SH-SY5Y (cell line): ENCODE data around the gene RNF166.

Experiments
- GATA2 ChIP-seq: IDR thresholded peaks from 2 replicates; pipeline ENCODE4 v1.6.1; 2011; ENCODE audit warnings: mild to moderate bottlenecking, low read depth, low read length
- GATA3 ChIP-seq: IDR thresholded peaks from 2 replicates; pipeline ENCODE4 v1.6.1; 2011; ENCODE audit warnings: low read depth, mild to moderate bottlenecking, low read length, moderate library complexity

GRCh38 chr16:88734361-88734728, 28.1 kb upstream of the RNF166 start:
- no peak for TF ChIP-seq GATA3
- no peak for TF ChIP-seq GATA2
